LNCaP clone FGC (cell line): ENCODE measurements around the gene ADCYAP1.
A peak's percentile ranks its signal among the peaks of the same experiment; 100 is the strongest.

Experiments used
- DNase-seq: peaks from one replicate; pipeline ENCODE4 v3.0.0-alpha.2; 2011; ENCODE audit warnings: low read depth
- H3K4me3 ChIP-seq: 2 replicates; pipeline ENCODE4 v1.5.1; 2011; ENCODE audit warnings: mild to moderate bottlenecking, low read depth, low read length, control low read depth
- TF ChIP-seq, protein P1 (sequence below): IDR thresholded peaks from 2 replicates; pipeline ENCODE4 v1.5.1; 2012; ENCODE audit warnings: mild to moderate bottlenecking; ENCODE audit not compliant: control insufficient read depth, insufficient read depth; ENCODE audit errors: extremely low read depth

Gene ADCYAP1

DNA sequence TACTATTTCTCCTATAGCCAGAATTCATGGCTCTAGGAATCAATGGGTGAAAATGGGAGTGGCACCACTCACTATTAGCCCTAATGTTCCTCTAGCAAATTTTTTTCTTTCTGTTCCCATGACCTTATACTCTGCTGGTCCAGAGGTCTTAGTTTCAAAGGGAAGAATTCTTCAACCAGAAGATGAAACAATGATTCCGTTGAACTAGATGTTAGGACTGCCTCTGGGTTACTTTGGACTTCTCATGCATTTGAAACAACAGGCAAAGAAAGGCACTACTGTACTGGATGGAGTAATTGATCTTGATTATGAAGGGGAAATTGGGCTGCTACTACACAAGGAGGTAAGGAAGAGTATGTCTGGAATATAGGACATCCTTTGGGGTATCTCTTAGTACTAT is 18.6 kb upstream of the ADCYAP1 start:
- DNase-seq = no peak
- no peak overlapping the region for H3K4me3 ChIP-seq
- TF ChIP-seq, protein P1, sequence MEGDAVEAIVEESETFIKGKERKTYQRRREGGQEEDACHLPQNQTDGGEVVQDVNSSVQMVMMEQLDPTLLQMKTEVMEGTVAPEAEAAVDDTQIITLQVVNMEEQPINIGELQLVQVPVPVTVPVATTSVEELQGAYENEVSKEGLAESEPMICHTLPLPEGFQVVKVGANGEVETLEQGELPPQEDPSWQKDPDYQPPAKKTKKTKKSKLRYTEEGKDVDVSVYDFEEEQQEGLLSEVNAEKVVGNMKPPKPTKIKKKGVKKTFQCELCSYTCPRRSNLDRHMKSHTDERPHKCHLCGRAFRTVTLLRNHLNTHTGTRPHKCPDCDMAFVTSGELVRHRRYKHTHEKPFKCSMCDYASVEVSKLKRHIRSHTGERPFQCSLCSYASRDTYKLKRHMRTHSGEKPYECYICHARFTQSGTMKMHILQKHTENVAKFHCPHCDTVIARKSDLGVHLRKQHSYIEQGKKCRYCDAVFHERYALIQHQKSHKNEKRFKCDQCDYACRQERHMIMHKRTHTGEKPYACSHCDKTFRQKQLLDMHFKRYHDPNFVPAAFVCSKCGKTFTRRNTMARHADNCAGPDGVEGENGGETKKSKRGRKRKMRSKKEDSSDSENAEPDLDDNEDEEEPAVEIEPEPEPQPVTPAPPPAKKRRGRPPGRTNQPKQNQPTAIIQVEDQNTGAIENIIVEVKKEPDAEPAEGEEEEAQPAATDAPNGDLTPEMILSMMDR = no peak

DNA sequence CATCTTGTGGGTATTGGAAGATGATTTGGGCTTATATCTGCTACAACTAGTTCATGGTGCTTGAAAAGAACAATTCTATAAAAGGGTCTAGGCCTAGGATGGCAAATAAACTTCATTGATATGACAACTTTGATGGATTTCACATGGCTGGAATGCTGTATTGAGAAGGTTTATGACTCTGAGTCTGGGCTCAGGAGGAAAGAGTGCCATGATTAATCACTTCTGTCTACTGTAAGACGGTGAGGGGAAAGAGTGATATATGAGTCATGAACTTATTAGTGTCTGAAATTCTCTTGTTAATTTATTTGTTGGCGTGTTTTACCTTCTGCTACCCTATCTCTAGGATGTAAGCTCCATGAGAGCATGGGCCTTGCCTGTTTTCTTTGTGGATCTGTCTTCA is 17.0 kb upstream of the ADCYAP1 start:
- DNase-seq = no peak
- H3K4me3 ChIP-seq = no peak overlapping the region
- TF ChIP-seq, protein P1 = no peak

DNA sequence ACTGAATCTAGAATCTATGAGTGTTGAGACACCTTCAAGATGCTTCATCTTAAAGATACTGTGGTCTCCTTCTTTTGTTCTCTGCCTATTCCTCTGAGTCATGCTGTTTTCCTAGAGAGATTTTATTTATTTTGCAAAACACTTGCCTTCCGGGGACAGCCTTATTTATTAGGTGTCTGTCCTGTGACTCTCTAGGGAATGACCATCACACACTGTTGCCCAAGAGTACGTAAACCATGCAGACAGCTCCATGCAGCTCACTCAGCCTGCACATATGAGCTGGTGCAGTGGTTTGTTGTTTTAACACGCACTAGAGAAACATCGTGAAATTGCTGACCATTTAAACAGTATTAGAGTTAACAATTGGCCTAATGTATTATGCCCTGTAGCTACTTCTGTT is 12.4 kb upstream of the ADCYAP1 start:
- DNase-seq = no peak
- H3K4me3 ChIP-seq = no peak overlapping the region
- TF ChIP-seq, protein P1 = no peak

DNA sequence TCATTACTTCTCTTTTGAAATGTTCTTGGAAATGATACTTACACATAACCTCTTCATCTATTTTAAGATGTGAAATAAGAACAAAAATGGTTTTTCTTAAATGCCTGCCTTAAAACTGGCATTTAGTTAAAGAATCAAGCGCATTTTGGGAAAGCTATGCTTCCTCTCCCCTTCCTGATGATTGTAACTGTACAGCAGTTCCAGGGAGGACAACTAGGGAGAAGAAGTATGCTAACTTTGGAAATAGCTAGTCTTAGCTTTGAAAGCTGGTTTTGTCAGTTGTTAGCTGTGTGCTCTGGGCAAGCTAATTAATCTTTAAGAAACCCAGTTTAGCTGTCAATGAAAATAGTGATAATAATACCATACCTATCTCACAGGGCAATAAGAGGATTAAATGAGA is 8.4 kb upstream of the ADCYAP1 start:
- no peak overlapping the region for H3K4me3 ChIP-seq
- TF ChIP-seq, protein P1 = no peak
- DNase-seq = no peak

DNA sequence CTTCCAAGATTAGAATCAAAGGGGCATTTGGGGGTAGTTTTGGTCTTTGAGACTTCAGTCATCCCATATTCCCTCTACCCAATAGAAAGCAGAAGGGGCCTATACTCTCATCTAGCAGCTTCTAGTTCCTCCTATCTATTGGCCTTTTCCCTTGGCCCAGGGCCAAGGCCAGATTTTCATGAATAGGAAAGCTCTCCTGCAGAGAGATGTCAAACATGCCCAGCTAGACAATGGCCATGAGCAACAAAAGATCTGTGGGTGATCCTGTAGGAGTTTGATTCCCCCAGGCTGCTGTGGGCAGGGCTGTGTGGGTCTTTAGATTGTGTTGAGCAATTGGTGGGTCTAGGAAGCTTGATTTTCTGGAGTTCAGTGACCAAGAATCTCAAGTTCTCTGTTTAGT is 2.9 kb upstream of the ADCYAP1 start:
- no peak for DNase-seq
- TF ChIP-seq, protein P1 = no peak
- no peak overlapping the region for H3K4me3 ChIP-seq

DNA sequence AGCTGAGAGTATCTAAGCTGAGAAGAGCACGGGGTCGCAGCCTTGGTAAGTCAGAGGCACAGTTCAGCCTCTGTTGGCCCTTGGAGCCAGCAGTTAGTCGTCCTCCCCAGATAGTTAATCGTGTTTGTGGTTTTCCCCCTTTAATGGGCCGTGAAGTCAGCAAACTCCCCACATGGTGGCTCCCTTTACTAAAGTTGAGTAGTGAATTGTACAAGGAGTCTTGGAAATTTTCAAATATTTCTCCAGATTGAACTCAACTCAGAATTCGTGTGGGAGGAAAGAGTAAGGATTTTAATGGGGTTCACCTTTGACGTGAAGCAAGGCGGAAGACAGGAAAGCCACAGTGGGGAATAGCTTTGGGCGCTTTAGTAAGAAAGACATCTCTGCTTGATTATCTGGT is 2.4 kb upstream of the ADCYAP1 start:
- TF ChIP-seq, protein P1 = peak; percentile 30
- DNase-seq = no peak
- H3K4me3 ChIP-seq = no peak overlapping the region

DNA sequence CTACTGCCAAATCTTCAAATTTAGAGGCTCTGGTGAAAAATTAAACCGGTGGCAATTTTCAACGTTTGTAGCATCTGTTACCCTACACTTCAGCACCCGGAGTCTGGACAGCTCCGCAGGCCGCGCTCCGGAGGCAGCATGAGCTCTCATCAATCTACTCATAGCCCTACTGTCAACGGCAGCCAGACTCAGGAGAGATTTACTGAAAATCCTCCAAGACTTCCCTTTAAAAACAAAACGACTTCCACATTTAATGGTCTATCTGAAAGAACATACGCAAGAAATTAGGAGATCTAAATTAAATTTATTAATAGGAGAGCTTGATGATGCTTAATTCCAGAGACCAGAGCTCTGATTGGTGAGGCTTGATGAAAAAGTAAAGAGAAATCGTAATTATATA is 970 bp upstream of the ADCYAP1 start:
- no peak overlapping the region for H3K4me3 ChIP-seq
- TF ChIP-seq, protein P1 = no peak
- DNase-seq = peak; percentile 13
